ENCODE measurements around the gene LRFN5.
A peak's percentile ranks its signal among the peaks of the same experiment; 100 is the strongest.

Gene LRFN5

GRCh38 chr14:41607966-41608663 lies 1.4 kb downstream of the LRFN5 start:
- Histone ChIP-seq H3K27me3 (ENCODE audit: insufficient read depth, low read depth) (no peaks in the 10 kb centered on the region), H2AFZ (ENCODE audit: low read depth) (no peak overlapping the region; the same call in 1 of the 2 replicates), H3K9ac (no peak overlapping the region), H3K27ac (no peak overlapping the region), H3K79me2 (ENCODE audit: insufficient read depth, low read depth) (no peaks in the 10 kb centered on the region), H4K20me1 (ENCODE audit: insufficient read depth) (no peaks in the 10 kb centered on the region), H3K4me3 (IDR thresholded peaks at IDR 0.05; ENCODE audit: insufficient read depth, low read depth, low read length) (no peak overlapping the region), H3K4me2 (peak overlapping the region; percentile 57; the same call in 1 of the 2 replicates), H3K4me1 (ENCODE audit: low read depth, poor library complexity, severe bottlenecking) (no peaks in the 10 kb centered on the region), H3K36me3 (ENCODE audit: insufficient read depth) (no peaks in the 10 kb centered on the region)
- no peak for TF ChIP-seq CTCF (conservative IDR thresholded peaks at IDR 0.05; ENCODE audit: low read depth, low read length)

GRCh38 chr14:41608681-41609390 lies 2.2 kb downstream of the LRFN5 start:
- Histone ChIP-seq H3K4me3 (IDR thresholded peaks at IDR 0.05; ENCODE audit: insufficient read depth, low read depth, low read length) (no peak overlapping the region), H4K20me1 (ENCODE audit: insufficient read depth) (no peaks in the 10 kb centered on the region), H2AFZ (ENCODE audit: low read depth) (no peak overlapping the region), H3K27me3 (ENCODE audit: insufficient read depth, low read depth) (no peaks in the 10 kb centered on the region), H3K4me2 (no peak overlapping the region), H3K9ac (no peak overlapping the region), H3K36me3 (ENCODE audit: insufficient read depth) (no peaks in the 10 kb centered on the region), H3K4me1 (ENCODE audit: low read depth, poor library complexity, severe bottlenecking) (no peaks in the 10 kb centered on the region), H3K27ac (no peak overlapping the region), H3K79me2 (ENCODE audit: insufficient read depth, low read depth) (no peaks in the 10 kb centered on the region)
- no peak for TF ChIP-seq CTCF (conservative IDR thresholded peaks at IDR 0.05; ENCODE audit: low read depth, low read length)

- no peak for TF ChIP-seq CTCF (conservative IDR thresholded peaks at IDR 0.05; ENCODE audit: low read depth, low read length)
- Histone ChIP-seq H4K20me1 (ENCODE audit: insufficient read depth) (no peaks in the 10 kb centered on the region), H3K4me3 (IDR thresholded peaks at IDR 0.05; ENCODE audit: insufficient read depth, low read depth, low read length) (no peak overlapping the region), H3K27me3 (ENCODE audit: insufficient read depth, low read depth) (no peaks in the 10 kb centered on the region), H3K79me2 (ENCODE audit: insufficient read depth, low read depth) (no peaks in the 10 kb centered on the region), H3K4me1 (ENCODE audit: low read depth, poor library complexity, severe bottlenecking) (no peaks in the 10 kb centered on the region), H2AFZ (ENCODE audit: low read depth) (no peak overlapping the region), H3K9ac (no peak overlapping the region), H3K27ac (no peak overlapping the region), H3K4me2 (no peak overlapping the region), H3K36me3 (ENCODE audit: insufficient read depth) (no peaks in the 10 kb centered on the region)
Measured at GRCh38 chr14:41609704-41610183, 3.1 kb downstream of the LRFN5 start.

GRCh38 chr14:41615011-41615595 lies 8.4 kb downstream of the LRFN5 start:
- no peak overlapping the region for H3K4me3 ChIP-seq (IDR thresholded peaks at IDR 0.05; ENCODE audit: insufficient read depth, low read depth, low read length)
- no peaks in the 10 kb centered on the region for H3K36me3 ChIP-seq (ENCODE audit: insufficient read depth)
- no peak overlapping the region for H3K4me2 ChIP-seq
- no peak overlapping the region for H3K27ac ChIP-seq
- no peak for TF ChIP-seq CTCF (conservative IDR thresholded peaks at IDR 0.05; ENCODE audit: low read depth, low read length)
- no peaks in the 10 kb centered on the region for H3K79me2 ChIP-seq (ENCODE audit: insufficient read depth, low read depth)
- H4K20me1 ChIP-seq (ENCODE audit: insufficient read depth), result no peaks in the 10 kb centered on the region
- H2AFZ ChIP-seq (ENCODE audit: low read depth), result no peak overlapping the region
- no peak overlapping the region for H3K9ac ChIP-seq
- no peaks in the 10 kb centered on the region for H3K27me3 ChIP-seq (ENCODE audit: insufficient read depth, low read depth)
- H3K4me1 ChIP-seq (ENCODE audit: low read depth, poor library complexity, severe bottlenecking), result no peaks in the 10 kb centered on the region
